Activated CD4-positive, alpha-beta T cell treated with anti-CD3 and anti-CD28 coated beads, Interleukin-2, amount 10 ng/mL, durations not matched to agents 24 days and 14 days (primary cell): ENCODE data around the gene ADGRG4. TPM values are rescaled to one million over a fixed set of nuclear protein-coding genes. Genes with fewer than 3 reads are reported as not detected.
A peak's percentile ranks its signal among the peaks of the same experiment; 100 is the strongest.
"Not testable (repeated sequence)": the region's sequence is repeated elsewhere in the genome, so short reads cannot be mapped to it uniquely, and the experiment has no call there.

Experiments
- DNase-seq: peaks from one replicate; pipeline ENCODE4 v3.0.0; 2022
- H3K27ac Mint-ChIP-seq: one replicate; pipeline ENCODE4 v1.8.0; 2022; ENCODE audit warnings: mild to moderate bottlenecking, mixed read lengths
- H3K27me3 Mint-ChIP-seq: one replicate; pipeline ENCODE4 v1.8.0; 2022; ENCODE audit warnings: mixed read lengths
- H3K36me3 Mint-ChIP-seq: one replicate; pipeline ENCODE4 v1.8.0; 2022; ENCODE audit warnings: low read depth, mild to moderate bottlenecking, mixed read lengths
- H3K4me1 Mint-ChIP-seq: one replicate; pipeline ENCODE4 v1.8.0; 2021; ENCODE audit warnings: mixed read lengths
- H3K4me3 Mint-ChIP-seq: one replicate; pipeline ENCODE4 v1.8.0; 2022; ENCODE audit warnings: mild to moderate bottlenecking, moderate library complexity, mixed read lengths
- H3K9me3 Mint-ChIP-seq: one replicate; pipeline ENCODE4 v1.8.0; 2021; ENCODE audit warnings: mixed read lengths
- intact Hi-C: fragments of 100-400 bp; cut with micrococcal nuclease; formaldehyde crosslinking; loops from one replicate; pipeline ENCODE4 v1.15.1; 2023
- total RNA-seq: library from RNA; stranded (reverse); gene quantifications from 2 replicates; pipeline ENCODE4 v1.2.3, GENCODE V29; 2022

ADGRG4 gene
- total RNA-seq, 1 donor from 2014 or later = not detected

DNA sequence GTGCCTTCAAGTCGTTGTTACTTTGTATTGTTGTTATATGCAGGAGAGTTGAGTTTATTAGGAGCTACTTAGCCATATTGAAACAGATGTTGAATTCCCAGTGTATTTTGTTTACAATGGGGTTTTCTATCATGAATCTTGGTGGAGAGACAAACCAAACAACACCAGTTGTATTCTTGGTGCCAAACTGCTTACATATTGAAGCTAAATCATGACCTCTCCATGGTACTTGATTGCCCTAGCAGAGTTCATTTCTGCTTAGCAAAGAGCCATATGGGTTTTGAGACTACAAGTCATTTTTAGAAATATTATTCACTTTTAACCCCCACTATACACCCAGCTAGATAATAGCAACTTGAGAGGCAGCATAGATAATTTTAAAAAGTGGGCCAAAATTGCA lies 85.4 kb downstream of the ADGRG4 start:
- Mint-ChIP-seq H3K4me1 (no peaks in the 10 kb centered on the region), H3K4me3 (no peak overlapping the region), H3K27me3 (peaks cover 12% of the 10 kb centered on the region), H3K9me3 (no peaks in the 10 kb centered on the region), H3K36me3 (no peaks in the 10 kb centered on the region), H3K27ac (no peak overlapping the region)
- intact Hi-C loops = no loop called here
- no peak for DNase-seq

DNA sequence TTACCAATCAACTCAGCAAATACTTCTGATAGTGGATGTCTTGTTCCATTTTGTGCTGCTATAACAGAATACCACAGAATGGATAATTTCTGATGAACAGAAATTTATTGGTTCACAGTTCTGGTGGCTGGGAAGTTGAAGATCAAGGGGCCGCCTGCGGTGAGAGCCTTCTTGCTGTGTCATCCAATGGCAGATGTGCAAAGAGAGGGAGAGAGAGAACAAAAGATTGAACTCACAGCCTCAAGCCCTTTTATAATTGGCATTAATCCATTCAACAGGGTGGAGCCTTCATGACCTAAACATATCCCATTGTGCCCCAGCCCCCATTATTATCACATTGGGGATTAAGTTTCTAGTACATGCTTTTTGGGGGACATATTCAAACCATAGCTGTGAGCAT lies 86.1 kb downstream of the ADGRG4 start:
- intact Hi-C loops = no loop called here
- Mint-ChIP-seq H3K9me3 (no peaks in the 10 kb centered on the region), H3K4me1 (no peaks in the 10 kb centered on the region), H3K4me3 (no peak overlapping the region), H3K36me3 (no peaks in the 10 kb centered on the region), H3K27me3 (peaks cover 12% of the 10 kb centered on the region), H3K27ac (no peak overlapping the region)
- no peak for DNase-seq

- Mint-ChIP-seq H3K27ac (no peak overlapping the region), H3K36me3 (no peaks in the 10 kb centered on the region), H3K4me1 (no peaks in the 10 kb centered on the region), H3K27me3 (peaks cover 12% of the 10 kb centered on the region), H3K4me3 (no peak overlapping the region), H3K9me3 (no peaks in the 10 kb centered on the region)
- intact Hi-C loops = no loop called here
- DNase-seq = no peak
These were observed 87.3 kb downstream of the ADGRG4 start for GRCh38 chrX:136387951-136388502.

DNA sequence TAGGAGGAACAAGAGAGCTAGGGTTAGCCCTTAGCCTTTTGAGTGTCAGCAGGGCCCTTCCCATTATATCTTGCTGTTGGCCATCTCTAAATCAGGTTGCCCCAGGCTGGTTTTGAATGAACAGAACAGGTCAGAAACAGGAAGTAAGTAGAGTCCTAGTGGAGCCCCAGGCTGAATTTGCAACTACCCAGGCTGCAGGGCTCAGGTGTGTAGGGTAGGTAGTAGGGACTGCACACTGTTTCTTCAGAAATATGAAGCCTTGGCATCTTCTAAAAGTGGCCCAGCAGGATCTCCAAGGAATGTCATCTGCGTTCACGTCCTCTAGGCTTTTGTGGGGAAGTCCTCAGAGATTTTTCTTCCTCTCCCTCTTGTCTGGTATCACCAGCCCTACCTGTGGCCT lies 90.2 kb downstream of the ADGRG4 start:
- Mint-ChIP-seq H3K4me1 (no peaks in the 10 kb centered on the region), H3K9me3 (no peaks in the 10 kb centered on the region), H3K36me3 (no peaks in the 10 kb centered on the region), H3K4me3 (no peak overlapping the region), H3K27ac (no peak overlapping the region), H3K27me3 (peaks cover 7% of the 10 kb centered on the region)
- intact Hi-C loops = loop anchor here (10.0 kb wide), 1 partner anchor 314 kb away; no protein-coding TSS in a partner anchor
- no peak for DNase-seq

DNA sequence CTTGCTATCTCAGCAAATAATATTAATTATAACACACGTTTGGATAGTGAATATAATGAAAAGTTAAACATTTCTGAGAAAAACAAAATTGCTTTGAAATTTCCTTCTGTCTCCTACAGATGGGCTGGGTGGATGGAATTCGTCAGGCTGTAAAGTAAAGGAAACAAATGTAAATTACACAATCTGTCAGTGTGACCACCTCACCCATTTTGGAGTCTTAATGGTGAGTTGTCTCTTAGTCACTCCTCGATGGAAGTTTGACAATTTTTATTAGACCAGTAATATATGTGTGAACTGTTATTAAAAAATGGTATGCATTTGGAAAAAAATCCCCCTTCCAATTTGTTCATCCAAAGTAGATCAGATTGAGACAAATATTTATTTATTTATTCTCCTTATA lies 94.5 kb downstream of the ADGRG4 start:
- H3K9me3 Mint-ChIP-seq = no peaks in the 10 kb centered on the region
- no peak for DNase-seq
- no peaks in the 10 kb centered on the region for H3K27me3 Mint-ChIP-seq
- no peak overlapping the region for H3K4me3 Mint-ChIP-seq
- intact Hi-C loops = loop anchor here (10.0 kb wide), 1 partner anchor 310 kb away; no protein-coding TSS in a partner anchor
- H3K4me1 Mint-ChIP-seq = no peaks in the 10 kb centered on the region
- H3K36me3 Mint-ChIP-seq = no peaks in the 10 kb centered on the region
- H3K27ac Mint-ChIP-seq = no peak overlapping the region

GRCh38 chrX:136397001-136397400 lies 96.2 kb downstream of the ADGRG4 start:
- H3K27ac Mint-ChIP-seq = no peak overlapping the region
- intact Hi-C loops = loop anchor here (10.0 kb wide), 1 partner anchor 308 kb away; no protein-coding TSS in a partner anchor
- H3K36me3 Mint-ChIP-seq = no peaks in the 10 kb centered on the region
- no peaks in the 10 kb centered on the region for H3K9me3 Mint-ChIP-seq
- peaks cover 2% of the 10 kb centered on the region for H3K27me3 Mint-ChIP-seq
- no peak overlapping the region for H3K4me3 Mint-ChIP-seq
- DNase-seq = no peak
- H3K4me1 Mint-ChIP-seq = no peaks in the 10 kb centered on the region

DNA sequence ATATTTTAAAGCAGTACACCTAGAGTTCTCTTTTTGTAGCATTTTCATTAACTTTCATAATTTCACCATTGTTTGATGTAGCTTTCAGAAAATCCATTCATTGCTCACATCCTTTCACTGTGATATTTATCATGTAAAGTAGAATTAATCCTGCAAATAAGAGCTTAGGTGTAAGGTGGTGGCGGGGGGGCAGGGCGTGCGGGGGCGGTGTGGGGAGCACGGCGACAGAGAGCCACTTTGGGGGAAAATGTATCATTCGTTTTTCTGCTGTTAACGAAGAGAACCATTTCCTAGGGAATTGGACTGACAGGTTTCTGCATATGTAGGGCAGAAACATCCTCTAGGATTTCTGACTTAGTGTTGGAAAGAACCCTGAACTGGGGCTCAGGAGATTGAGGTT lies 104.4 kb downstream of the ADGRG4 start:
- intact Hi-C loops = no loop called here
- no peaks in the 10 kb centered on the region for H3K9me3 Mint-ChIP-seq
- peaks cover 5% of the 10 kb centered on the region for H3K27me3 Mint-ChIP-seq
- no peaks in the 10 kb centered on the region for H3K4me1 Mint-ChIP-seq
- no peak overlapping the region for H3K27ac Mint-ChIP-seq
- H3K36me3 Mint-ChIP-seq = no peaks in the 10 kb centered on the region
- H3K4me3 Mint-ChIP-seq = no peak overlapping the region
- no peak for DNase-seq

- Mint-ChIP-seq H3K27ac (no peak overlapping the region), H3K4me1 (no peaks in the 10 kb centered on the region), H3K36me3 (no peaks in the 10 kb centered on the region), H3K9me3 (no peaks in the 10 kb centered on the region), H3K4me3 (no peak overlapping the region), H3K27me3 (no peaks in the 10 kb centered on the region)
- DNase-seq = no peak
- intact Hi-C loops = no loop called here
These were observed 117.0 kb downstream of the ADGRG4 start for GRCh38 chrX:136417806-136418205.

DNA sequence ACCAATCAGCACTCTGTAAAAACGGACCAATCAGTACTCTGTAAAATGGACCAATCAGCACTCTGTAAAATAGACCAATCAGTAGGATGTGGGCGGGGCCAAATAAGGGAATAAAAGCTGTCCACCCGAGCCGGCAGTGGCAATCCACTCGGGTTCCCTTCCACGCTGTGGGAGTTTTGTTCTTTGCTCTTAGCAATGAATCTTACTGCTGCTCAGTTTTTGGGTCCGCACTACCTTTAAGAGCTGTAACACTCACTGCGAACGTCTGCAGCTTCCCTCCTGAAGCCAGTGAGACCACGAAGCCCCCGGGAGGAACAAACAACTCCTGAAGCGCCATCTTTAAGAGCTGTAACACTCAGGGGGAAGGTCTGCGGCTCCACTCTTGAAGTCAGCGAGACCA lies 120.6 kb downstream of the ADGRG4 start:
- intact Hi-C loops = no loop called here
- Mint-ChIP-seq H3K27me3 (no peaks in the 10 kb centered on the region), H3K4me3 (no peak overlapping the region), H3K27ac (no peak overlapping the region), H3K9me3 (no peaks in the 10 kb centered on the region), H3K4me1 (no peaks in the 10 kb centered on the region), H3K36me3 (no peaks in the 10 kb centered on the region)
- no peak for DNase-seq

- Mint-ChIP-seq H3K9me3 (no peaks in the 10 kb centered on the region), H3K27ac (no peak overlapping the region), H3K4me3 (no peak overlapping the region), H3K4me1 (no peaks in the 10 kb centered on the region), H3K36me3 (no peaks in the 10 kb centered on the region), H3K27me3 (no peaks in the 10 kb centered on the region)
- intact Hi-C loops = no loop called here
- DNase-seq = no peak
These were observed 123.0 kb downstream of the ADGRG4 start for GRCh38 chrX:136423724-136424123.

DNA sequence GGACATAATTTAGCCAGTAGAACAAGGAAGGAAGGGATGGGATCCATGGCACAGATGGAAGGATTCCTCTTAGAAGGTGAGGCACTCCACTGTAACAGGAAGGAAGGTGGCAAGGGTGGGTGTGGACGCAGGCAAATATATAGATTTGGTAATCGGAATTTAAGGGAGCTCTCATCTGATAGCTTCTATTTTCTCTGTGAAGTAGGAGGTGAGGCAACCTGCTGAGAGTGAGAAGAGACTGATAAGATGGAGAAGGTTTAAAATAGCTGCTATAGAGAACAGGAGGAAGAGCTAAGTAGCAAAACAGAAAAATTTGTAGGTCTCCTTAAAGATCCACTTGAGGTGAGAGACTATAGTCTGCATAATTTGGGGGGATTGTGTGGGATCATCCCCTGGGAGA lies 125.2 kb downstream of the ADGRG4 start:
- Mint-ChIP-seq H3K4me1 (no peaks in the 10 kb centered on the region), H3K36me3 (no peaks in the 10 kb centered on the region), H3K4me3 (no peak overlapping the region), H3K9me3 (no peaks in the 10 kb centered on the region), H3K27ac (no peak overlapping the region), H3K27me3 (no peaks in the 10 kb centered on the region)
- DNase-seq = no peak
- intact Hi-C loops = no loop called here

DNA sequence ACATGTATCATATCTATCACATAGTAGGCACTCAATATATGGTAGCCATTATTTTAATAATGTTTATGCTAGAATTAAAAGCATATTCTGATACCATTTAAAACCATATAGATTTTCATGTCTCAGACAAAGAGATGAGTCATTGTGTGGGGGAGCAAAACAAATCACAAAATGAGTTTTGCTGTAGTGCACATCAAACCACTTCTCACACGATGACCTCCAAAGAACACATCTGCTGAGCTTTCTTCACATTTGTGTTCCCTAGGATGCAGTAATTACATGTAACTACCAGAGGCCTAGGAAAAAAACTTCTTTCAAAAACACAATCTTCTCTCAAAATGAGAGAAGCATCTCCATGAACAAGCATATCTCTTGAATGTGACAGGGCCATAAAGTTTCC lies 130.9 kb downstream of the ADGRG4 start:
- no peak overlapping the region for H3K4me3 Mint-ChIP-seq
- no peak for DNase-seq
- H3K27me3 Mint-ChIP-seq = no peaks in the 10 kb centered on the region
- H3K27ac Mint-ChIP-seq = peak overlapping the region; percentile 71
- intact Hi-C loops = no loop called here
- peaks cover 8% of the 10 kb centered on the region for H3K4me1 Mint-ChIP-seq
- no peaks in the 10 kb centered on the region for H3K36me3 Mint-ChIP-seq
- H3K9me3 Mint-ChIP-seq = no peaks in the 10 kb centered on the region

GRCh38 chrX:136437774-136438173 lies 137.0 kb downstream of the ADGRG4 start:
- no peak overlapping the region for H3K27ac Mint-ChIP-seq
- no peak for DNase-seq
- H3K36me3 Mint-ChIP-seq = no peaks in the 10 kb centered on the region
- intact Hi-C loops = no loop called here
- H3K27me3 Mint-ChIP-seq = no peaks in the 10 kb centered on the region
- no peak overlapping the region for H3K4me3 Mint-ChIP-seq
- no peaks in the 10 kb centered on the region for H3K9me3 Mint-ChIP-seq
- peaks cover 2% of the 10 kb centered on the region for H3K4me1 Mint-ChIP-seq

DNA sequence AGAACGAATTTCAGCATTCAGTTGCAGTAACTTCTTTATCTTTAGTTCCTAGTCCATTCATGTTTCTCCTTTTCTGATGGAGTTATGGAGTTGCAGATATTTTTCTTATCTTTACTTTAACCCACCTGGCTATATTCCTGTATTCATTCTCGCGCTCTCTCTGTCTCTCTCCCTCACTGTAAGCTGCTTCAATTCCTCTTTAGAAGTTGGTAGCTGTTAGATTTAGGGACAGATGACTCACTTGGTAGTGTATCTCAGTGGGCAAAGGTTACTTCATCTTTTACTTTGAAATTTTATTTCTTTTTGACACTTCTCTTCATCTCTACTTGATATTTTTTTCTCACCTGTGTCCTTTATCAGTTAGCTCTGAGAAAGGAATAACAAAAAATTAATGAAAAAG lies 137.4 kb downstream of the ADGRG4 start:
- DNase-seq = no peak
- intact Hi-C loops = no loop called here
- Mint-ChIP-seq H3K27me3 (no peaks in the 10 kb centered on the region), H3K9me3 (no peaks in the 10 kb centered on the region), H3K4me3 (no peak overlapping the region), H3K36me3 (no peaks in the 10 kb centered on the region), H3K27ac (no peak overlapping the region), H3K4me1 (peaks cover 2% of the 10 kb centered on the region)

GRCh38 chrX:136445674-136446073 lies 144.9 kb downstream of the ADGRG4 start:
- H3K27me3 Mint-ChIP-seq, H3K4me3 Mint-ChIP-seq, DNase-seq, H3K9me3 Mint-ChIP-seq, intact Hi-C loops, H3K4me1 Mint-ChIP-seq, H3K36me3 Mint-ChIP-seq, H3K27ac Mint-ChIP-seq: not testable (repeated sequence)
